DMS 273 (cell line): ENCODE data around the gene PKNOX2.

Source experiments
- DNase-seq: peaks from one replicate; lab custom pipeline; 2025; ENCODE audit not compliant: unreplicated experiment; lab: John Stamatoyannopoulos, UW

Gene PKNOX2

GRCh38 chr11:125279676-125280418 is 115.3 kb downstream of the PKNOX2 start:
- DNase-seq, result no peak

DNA sequence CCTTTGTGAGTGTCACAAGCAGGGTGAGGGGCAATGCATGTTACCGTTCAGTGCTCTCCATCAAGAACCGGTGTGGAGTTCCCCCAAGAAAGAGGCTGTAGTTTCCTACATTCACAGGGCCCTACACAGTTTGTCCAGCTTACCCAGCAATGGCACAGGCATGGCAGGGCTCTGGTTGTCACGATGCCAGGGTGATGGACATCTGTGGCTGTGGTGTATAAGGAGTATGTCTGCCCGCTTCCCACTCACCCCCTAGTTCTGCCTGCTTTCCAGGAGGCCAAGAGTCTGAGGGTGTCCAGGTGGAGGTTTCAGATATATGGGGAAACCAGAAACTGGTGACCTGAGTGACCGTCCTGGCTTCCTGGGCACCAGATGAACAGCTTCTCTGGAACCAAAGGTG is 116.1 kb downstream of the PKNOX2 start:
- DNase-seq, result no peak

DNA sequence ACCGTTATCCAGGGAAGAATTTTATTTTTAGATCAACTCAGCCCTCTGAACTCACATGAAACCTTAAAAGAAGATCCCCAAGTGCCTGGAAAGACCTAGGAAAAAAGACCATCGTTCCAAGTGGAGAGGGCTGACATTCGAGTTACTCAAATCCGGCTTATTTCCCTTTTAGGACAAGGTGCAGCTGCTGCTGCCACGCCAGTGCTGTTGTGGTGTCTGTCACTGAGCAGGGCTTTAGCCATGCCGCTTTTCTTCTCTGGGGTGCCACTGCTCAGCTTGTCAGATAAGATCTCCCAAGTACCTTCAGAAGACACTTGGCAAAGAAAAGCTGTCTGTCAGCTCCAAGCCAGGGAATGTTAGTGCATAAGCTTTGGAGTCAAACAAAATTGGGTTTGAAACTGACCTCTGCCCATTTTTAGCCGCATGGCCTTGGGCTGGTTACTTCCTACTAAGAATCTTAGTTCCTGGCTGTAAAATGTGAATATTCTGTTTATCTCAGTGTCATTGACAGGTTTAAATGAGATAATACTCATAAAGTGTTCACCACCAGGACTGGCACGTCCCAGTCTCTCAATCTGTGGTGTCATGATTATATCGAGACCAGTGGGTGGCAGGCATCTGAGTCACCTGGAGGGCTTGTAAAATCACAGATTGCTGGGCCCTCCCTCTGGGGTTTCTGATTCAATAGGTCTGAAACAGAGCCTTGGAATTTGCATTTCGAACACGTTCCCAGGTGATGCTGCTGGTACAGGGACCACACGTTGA is 117.5 kb downstream of the PKNOX2 start:
- DNase-seq, result no peak

- no peak for DNase-seq
Observed at GRCh38 chr11:125282596-125282914, 118.0 kb downstream of the PKNOX2 start.

DNA sequence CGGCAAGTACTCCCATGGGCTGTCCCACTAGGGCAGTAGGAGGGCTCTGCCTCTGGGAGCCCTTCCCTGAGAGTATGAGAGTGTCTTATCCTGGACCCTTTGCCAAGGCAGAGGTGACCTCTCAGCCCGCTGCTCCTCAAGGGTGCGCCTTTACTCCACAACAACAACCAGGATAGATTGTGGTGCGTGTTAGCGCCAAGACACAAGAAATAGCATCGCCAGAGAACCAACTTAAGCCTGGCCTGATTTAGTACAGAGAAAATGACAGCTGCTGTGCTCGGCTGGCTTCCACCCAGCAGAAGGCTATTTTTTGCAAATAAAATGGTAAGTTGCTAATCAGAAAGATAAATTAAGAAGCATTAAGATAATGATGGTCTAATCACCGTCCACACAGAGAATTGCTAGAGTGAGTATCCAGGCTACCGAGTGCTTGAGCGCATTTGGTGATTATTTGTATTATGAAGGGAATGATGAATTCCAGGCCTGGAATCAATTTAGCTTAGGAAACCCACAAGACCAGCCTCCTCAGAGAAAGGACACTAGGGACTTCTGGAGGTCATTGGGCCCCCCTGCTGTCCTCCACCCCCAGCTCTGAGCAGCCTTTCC is 119.8 kb downstream of the PKNOX2 start:
- DNase-seq, result no peak

- no peak for DNase-seq
Observed at GRCh38 chr11:125285844-125286243, 121.3 kb downstream of the PKNOX2 start.

DNA sequence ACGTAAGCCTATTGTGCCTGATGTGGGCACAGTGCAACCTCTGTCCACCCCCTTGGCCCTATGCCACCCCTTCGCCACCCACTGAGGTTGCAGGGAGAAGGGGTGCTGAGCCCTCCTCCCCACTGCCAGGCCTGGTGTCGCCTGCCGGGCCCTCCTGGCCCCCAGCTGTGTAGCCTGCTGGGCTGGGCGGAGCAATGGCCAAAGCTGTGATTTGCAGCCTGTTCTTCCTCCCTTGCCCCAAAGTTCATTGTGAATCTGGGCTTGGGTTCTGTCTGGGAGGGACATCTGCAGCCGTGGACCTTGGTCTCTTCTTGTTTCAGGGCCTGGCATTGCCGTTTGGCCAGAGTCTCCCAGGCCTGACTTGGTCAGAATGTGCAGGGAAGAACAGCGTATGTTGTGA is 121.9 kb downstream of the PKNOX2 start:
- peak; percentile 10 for DNase-seq

DNA sequence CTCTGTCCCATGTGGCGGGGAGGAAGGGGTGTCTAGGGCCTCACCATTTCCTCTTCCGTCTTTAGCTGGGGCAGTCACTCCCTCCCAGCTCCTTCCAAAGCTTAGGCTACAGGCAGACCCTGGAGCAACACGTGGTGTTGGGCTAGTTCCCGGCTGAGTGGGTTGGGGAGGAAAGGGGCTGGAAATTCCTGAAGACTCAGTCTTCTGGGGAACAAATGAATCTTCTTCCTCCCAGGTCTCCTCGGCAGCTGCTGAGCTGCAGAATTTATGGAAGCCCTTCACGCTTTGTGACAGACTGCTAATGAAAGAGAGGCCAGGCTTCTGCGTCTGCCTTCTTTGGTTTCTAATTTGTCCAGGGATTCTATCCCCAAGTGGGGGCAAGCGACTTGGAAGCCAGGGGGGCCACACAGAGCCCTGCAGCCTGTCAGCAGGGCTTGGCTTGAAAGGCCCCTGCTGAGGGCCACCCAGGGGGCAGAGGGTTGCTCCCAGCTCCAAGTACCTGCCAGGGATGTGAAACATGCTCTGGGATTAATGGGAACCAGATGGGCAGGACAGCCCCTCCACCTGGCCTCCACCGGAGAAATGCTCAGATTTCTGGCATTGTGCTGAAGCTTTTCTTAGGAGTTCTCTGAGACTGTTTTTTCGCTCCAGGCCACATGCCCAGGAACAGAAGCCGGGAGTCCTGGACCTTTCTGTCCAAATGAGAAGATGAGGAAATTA is 123.1 kb downstream of the PKNOX2 start:
- DNase-seq, result peak; percentile 82

- DNase-seq, result no peak
Observed at GRCh38 chr11:125289419-125290098, 125.0 kb downstream of the PKNOX2 start.

- no peak for DNase-seq
Observed at GRCh38 chr11:125290263-125290662, 125.7 kb downstream of the PKNOX2 start.

DNA sequence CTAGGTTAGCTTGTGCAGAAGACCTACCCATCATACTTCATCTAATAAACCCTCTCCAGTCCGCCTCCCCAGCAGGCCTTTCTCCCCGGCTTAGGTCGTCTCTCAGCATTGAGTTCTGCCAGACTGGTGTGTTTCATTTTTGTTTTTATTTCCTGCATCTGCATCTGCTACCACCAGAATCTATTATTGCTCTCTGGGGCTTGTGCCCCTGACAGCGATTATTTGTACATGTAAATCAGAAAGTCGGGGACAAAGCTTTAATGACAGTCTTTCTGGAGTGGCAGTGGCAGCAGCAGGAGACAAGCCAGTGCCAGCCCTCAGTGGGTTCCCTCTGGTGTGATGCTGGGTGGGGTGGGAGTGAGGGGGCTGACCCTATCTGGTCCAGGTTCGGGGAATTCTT is 127.5 kb downstream of the PKNOX2 start:
- no peak for DNase-seq

GRCh38 chr11:125293596-125293995 is 129.0 kb downstream of the PKNOX2 start:
- DNase-seq, result no peak

DNA sequence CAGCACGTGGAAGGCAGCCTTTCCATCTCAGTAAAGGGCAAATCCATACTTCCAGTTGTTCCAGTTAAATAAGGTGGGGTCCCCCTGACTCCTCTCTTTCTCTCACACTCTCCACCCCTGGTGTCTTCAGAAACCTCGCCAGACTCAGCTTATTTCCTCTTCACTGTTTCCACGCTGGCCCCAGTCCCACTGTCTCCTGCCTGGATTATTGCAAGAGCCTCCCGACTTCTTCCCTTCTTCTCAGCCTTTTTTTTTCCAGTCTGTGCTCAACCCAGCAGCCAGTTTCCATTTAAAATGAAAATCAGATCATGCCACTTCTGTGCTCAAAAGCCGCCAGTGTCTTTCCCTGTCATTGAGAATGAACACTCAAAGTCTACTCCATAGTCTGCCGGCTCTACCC is 131.4 kb downstream of the PKNOX2 start:
- DNase-seq, result no peak

- no peak for DNase-seq
Observed at GRCh38 chr11:125297346-125297915, 132.9 kb downstream of the PKNOX2 start.

DNA sequence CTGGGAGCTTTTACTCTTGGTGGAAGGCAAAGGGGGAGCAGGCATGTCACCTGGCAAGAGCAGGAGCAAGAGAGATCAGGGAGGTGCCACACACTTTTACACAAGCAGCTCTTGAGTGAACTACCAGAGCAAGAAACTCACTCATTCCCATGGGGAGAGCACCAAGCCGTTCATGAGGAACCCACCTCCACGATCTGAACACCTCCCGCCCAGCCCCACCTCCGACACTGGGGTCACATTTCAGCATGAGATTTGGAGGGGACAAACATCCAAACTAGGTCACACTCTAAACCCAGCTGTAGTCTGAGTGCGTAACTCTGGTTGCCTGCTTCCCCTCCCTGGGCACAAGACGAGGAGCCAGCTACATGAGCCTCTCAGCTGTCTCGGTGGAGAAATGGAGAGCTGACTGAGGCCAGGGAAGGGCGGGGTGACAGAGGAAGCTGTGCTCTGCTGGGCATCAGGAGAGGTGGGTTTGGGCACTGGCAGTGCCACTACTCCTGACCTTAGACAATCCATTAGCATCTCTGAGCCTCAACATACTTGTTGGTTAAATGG is 134.6 kb downstream of the PKNOX2 start:
- no peak for DNase-seq

- no peak for DNase-seq
Observed at GRCh38 chr11:125299821-125300220, 135.3 kb downstream of the PKNOX2 start.

DNA sequence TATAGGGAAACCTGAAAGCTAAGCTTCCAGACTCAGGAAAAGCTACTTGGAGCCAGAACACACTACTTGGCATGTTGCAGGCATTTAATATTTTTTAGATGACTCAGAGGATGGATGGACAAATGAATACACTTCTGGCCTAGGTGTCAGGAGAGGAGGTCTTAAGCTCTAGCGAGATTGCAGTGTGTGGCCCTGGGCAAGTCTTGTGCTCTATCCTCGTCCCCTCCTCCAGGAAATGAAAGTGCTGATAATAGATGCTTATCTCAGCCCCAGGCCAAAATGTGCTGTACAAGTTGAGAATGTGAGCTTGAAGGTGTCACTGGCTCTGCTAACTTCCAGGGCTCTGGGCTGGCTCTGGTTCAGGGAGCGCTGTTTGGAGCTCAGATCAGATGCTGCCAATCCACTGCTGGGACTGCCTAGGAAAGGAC is 136.3 kb downstream of the PKNOX2 start:
- peak; percentile 21 for DNase-seq

DNA sequence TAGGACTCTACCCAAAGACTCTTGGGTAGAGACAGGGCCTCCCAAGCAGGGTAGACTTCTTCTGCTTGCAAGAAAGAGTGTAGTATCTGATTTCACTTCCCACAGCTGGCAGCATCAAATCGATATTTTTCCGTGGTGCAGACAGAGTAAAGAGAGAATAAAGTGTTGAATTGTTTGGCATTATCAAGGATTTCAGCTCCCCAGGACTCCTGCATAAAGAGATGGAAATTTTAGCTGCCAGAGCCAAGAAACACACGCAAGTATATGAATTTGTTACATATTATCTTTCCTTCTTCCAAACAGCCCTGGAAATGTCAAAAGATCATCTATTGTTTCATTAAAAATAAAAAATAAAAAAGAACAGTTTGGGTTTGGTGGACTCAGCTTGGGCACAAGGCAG is 136.8 kb downstream of the PKNOX2 start:
- no peak for DNase-seq

DNA sequence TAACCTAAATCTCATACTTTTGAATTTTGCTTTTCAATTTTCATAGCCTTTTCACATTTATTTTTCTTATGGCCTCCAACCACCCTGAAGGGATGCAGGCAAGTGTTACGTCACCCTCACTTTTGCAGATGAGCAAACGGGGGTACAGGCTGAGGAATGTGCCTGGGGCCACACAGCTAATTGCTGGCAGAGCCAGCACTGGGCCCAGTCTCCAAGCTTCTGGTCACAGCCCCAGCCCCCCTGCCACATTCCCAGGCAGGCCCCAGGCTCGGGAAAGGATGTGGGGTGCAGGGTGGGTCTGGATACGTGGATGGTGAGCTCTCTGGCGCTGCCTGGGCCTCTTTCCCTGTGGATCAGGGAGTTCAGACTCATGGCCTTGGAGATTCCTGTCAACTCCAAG is 138.6 kb downstream of the PKNOX2 start:
- no peak for DNase-seq

- DNase-seq, result no peak
Observed at GRCh38 chr11:125303694-125304093, 139.1 kb downstream of the PKNOX2 start.
